Endothelial cell (in vitro differentiated cells): ENCODE results near the gene TSPAN9. TPM values are rescaled to one million over a fixed set of nuclear protein-coding genes. Genes with fewer than 3 reads are reported as not detected.

Source experiments
- DNase-seq: peaks from one replicate; pipeline ENCODE4 v3.0.0; 2021; ENCODE audit warnings: low spot score
- H3K27ac Mint-ChIP-seq: one replicate; pipeline ENCODE4 v1.8.0; 2021; ENCODE audit warnings: mixed read lengths, inconsistent platforms; ENCODE audit not compliant: unreplicated experiment
- H3K27me3 Mint-ChIP-seq: one replicate; pipeline ENCODE4 v1.8.0; 2021; ENCODE audit warnings: mild to moderate bottlenecking, moderate library complexity, mixed read lengths, inconsistent platforms; ENCODE audit not compliant: unreplicated experiment
- H3K36me3 Mint-ChIP-seq: one replicate; pipeline ENCODE4 v1.8.0; 2021; ENCODE audit warnings: mild to moderate bottlenecking, low read depth, mixed read lengths, inconsistent platforms; ENCODE audit not compliant: unreplicated experiment
- H3K4me1 Mint-ChIP-seq: one replicate; pipeline ENCODE4 v1.8.0; 2021; ENCODE audit warnings: mild to moderate bottlenecking, mixed read lengths, inconsistent platforms; ENCODE audit not compliant: unreplicated experiment
- H3K4me3 Mint-ChIP-seq: one replicate; pipeline ENCODE4 v1.8.0; 2021; ENCODE audit warnings: mild to moderate bottlenecking, mixed read lengths, inconsistent platforms; ENCODE audit not compliant: unreplicated experiment
- H3K9me3 Mint-ChIP-seq: one replicate; pipeline ENCODE4 v1.8.0; 2021; ENCODE audit warnings: mixed read lengths, inconsistent platforms; ENCODE audit not compliant: unreplicated experiment
- CTCF ChIP-seq: fragments of 200-600 bp; sonication (generic); IDR thresholded peaks from one replicate; pipeline ENCODE4 v1.5.0; 2021; ENCODE audit warnings: antibody characterized with exemption; ENCODE audit not compliant: unreplicated experiment
- total RNA-seq: library from RNA; stranded (reverse); fragmentation: NEBNext Ultra II Directional; extraction: Animal tissue kit (Norgen Biotek cat#: 25700); gene quantifications from one replicate; pipeline ENCODE4 v1.2.1, GENCODE V29; 2021; ENCODE audit not compliant: unreplicated experiment

The TSPAN9 gene
- total RNA-seq, 1 donor from 2014 or later: 116 TPM

DNA sequence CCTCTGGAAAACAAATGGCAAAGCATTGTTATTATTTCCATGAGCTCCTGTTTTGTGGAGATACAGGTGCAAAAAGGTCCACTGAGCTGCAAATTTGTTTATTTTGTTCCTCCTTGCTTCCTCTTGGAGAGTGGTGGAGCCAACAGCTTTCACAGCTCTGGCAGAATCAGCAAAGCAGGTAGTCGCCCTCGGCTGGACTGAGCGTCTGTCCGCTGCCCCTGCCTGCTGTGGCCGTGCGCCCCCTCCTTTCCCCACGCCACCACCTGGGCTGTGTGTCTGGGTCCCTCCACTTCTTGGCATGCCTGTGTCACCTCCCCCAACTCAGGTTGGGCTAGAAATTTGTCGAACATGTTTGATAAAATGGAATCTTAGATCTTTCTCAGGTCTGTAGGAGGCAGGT lies 188.2 kb downstream of the TSPAN9 start:
- H3K4me3 Mint-ChIP-seq: no peak overlapping the region
- no peaks in the 10 kb centered on the region for H3K9me3 Mint-ChIP-seq
- DNase-seq: no peak
- H3K27me3 Mint-ChIP-seq: peaks cover 11% of the 10 kb centered on the region
- H3K36me3 Mint-ChIP-seq: peaks cover 23% of the 10 kb centered on the region
- no peak overlapping the region for H3K27ac Mint-ChIP-seq
- TF ChIP-seq CTCF: no peak
- H3K4me1 Mint-ChIP-seq: peaks cover 26% of the 10 kb centered on the region

- TF ChIP-seq CTCF: no peak
- Mint-ChIP-seq H3K27ac (no peak overlapping the region), H3K27me3 (peaks cover 6% of the 10 kb centered on the region), H3K9me3 (no peaks in the 10 kb centered on the region), H3K4me1 (peaks cover 16% of the 10 kb centered on the region), H3K36me3 (peaks cover 16% of the 10 kb centered on the region), H3K4me3 (no peak overlapping the region)
- DNase-seq: no peak
These were observed 189.5 kb downstream of the TSPAN9 start for GRCh38 chr12:3266638-3267037.

GRCh38 chr12:3267690-3268089 lies 190.5 kb downstream of the TSPAN9 start:
- H3K9me3 Mint-ChIP-seq: no peaks in the 10 kb centered on the region
- H3K27ac Mint-ChIP-seq: no peak overlapping the region
- no peak for DNase-seq
- peaks cover 6% of the 10 kb centered on the region for H3K27me3 Mint-ChIP-seq
- no peak for TF ChIP-seq CTCF
- H3K4me1 Mint-ChIP-seq: peaks cover 16% of the 10 kb centered on the region
- H3K36me3 Mint-ChIP-seq: peaks cover 20% of the 10 kb centered on the region
- H3K4me3 Mint-ChIP-seq: no peak overlapping the region

- no peak for TF ChIP-seq CTCF
- Mint-ChIP-seq H3K4me3 (no peak overlapping the region), H3K27ac (no peak overlapping the region), H3K4me1 (peaks cover 21% of the 10 kb centered on the region), H3K9me3 (no peaks in the 10 kb centered on the region), H3K36me3 (peaks cover 17% of the 10 kb centered on the region), H3K27me3 (peaks cover 3% of the 10 kb centered on the region)
- no peak for DNase-seq
These were observed 192.4 kb downstream of the TSPAN9 start for GRCh38 chr12:3269594-3269993.

DNA sequence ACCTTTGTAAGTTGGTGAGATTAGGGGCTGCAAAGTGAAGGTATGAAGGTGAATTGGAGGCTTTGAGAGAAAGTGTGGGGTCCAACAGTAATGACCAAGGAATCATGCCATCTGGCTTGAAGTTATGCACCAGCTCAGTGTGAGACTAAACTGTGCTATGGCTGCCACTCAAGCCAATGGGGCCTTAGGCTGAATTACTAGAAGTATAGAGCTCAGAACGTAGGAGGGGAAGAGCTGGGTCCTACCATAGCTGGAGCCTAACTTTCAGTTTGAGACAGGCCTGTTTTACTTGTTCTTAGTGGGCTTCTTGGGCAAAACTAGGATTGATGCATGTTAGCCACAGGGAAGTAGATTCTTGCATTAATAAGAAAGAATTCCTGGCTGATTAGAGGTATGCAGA lies 194.0 kb downstream of the TSPAN9 start:
- Mint-ChIP-seq H3K27me3 (peaks cover 8% of the 10 kb centered on the region), H3K4me1 (peaks cover 27% of the 10 kb centered on the region), H3K36me3 (peaks cover 10% of the 10 kb centered on the region), H3K9me3 (no peaks in the 10 kb centered on the region), H3K4me3 (peak overlapping the region; percentile 2), H3K27ac (peak overlapping the region; percentile 1)
- no peak for TF ChIP-seq CTCF
- DNase-seq: no peak
